ENCODE data around the gene GHRH. TPM values are rescaled to one million over a fixed set of nuclear protein-coding genes. Genes with fewer than 3 reads are reported as not detected.

GHRH gene
- total RNA-seq, 1 experiment from 2014 or later = not detected

- Histone ChIP-seq H3K36me3 (replicated peaks; ENCODE audit: control insufficient read depth, insufficient read depth, low read length) (peaks cover 26% of the 10 kb centered on the region), H3K27me3 (ENCODE audit: control insufficient read depth, insufficient read depth, low read length) (no peaks in the 10 kb centered on the region), H3K4me3 (ENCODE audit: insufficient read depth, low read depth, low read length) (no peak overlapping the region)
- peak; percentile 69 for DNase-seq
These were observed 18.3 kb downstream of the GHRH start for GRCh38 chr20:37243076-37243936.

GRCh38 chr20:37242503-37242902, 19.1 kb downstream of the GHRH start:
- no peaks in the 10 kb centered on the region for H3K27me3 ChIP-seq (ENCODE audit: control insufficient read depth, insufficient read depth, low read length)
- no peak overlapping the region for H3K4me3 ChIP-seq (ENCODE audit: insufficient read depth, low read depth, low read length)
- no peak for DNase-seq
- peaks cover 31% of the 10 kb centered on the region for H3K36me3 ChIP-seq (replicated peaks; ENCODE audit: control insufficient read depth, insufficient read depth, low read length)

- Histone ChIP-seq H3K36me3 (replicated peaks; ENCODE audit: control insufficient read depth, insufficient read depth, low read length) (peaks cover 45% of the 10 kb centered on the region), H3K4me3 (ENCODE audit: insufficient read depth, low read depth, low read length) (no peak overlapping the region), H3K27me3 (ENCODE audit: control insufficient read depth, insufficient read depth, low read length) (no peaks in the 10 kb centered on the region)
- DNase-seq = no peak
These were observed 21.1 kb downstream of the GHRH start for GRCh38 chr20:37240337-37241067.

- no peak for DNase-seq
- no peak overlapping the region for H3K4me3 ChIP-seq (ENCODE audit: insufficient read depth, low read depth, low read length)
These were observed 22.6 kb downstream of the GHRH start for GRCh38 chr20:37238935-37239451.

GRCh38 chr20:37238426-37238825, 23.2 kb downstream of the GHRH start:
- peaks cover 52% of the 10 kb centered on the region for H3K36me3 ChIP-seq (replicated peaks; ENCODE audit: control insufficient read depth, insufficient read depth, low read length)
- DNase-seq = no peak
- no peaks in the 10 kb centered on the region for H3K27me3 ChIP-seq (ENCODE audit: control insufficient read depth, insufficient read depth, low read length)
- H3K4me3 ChIP-seq (ENCODE audit: insufficient read depth, low read depth, low read length) = no peak overlapping the region

More at GRCh38 chr20:37238935-37239451, 22.6 kb downstream of the GHRH start:
- H3K36me3 ChIP-seq (replicated peaks; ENCODE audit: control insufficient read depth, insufficient read depth, low read length) = peaks cover 50% of the 10 kb centered on the region
- no peaks in the 10 kb centered on the region for H3K27me3 ChIP-seq (ENCODE audit: control insufficient read depth, insufficient read depth, low read length)

GRCh38 chr20:37237656-37238055, 24.0 kb downstream of the GHRH start:
- Histone ChIP-seq H3K4me3 (ENCODE audit: insufficient read depth, low read depth, low read length) (no peak overlapping the region), H3K36me3 (replicated peaks; ENCODE audit: control insufficient read depth, insufficient read depth, low read length) (peaks cover 52% of the 10 kb centered on the region)
- no peak for DNase-seq

GRCh38 chr20:37236462-37236861, 25.2 kb downstream of the GHRH start:
- Histone ChIP-seq H3K36me3 (replicated peaks; ENCODE audit: control insufficient read depth, insufficient read depth, low read length) (peaks cover 53% of the 10 kb centered on the region), H3K4me3 (ENCODE audit: insufficient read depth, low read depth, low read length) (no peak overlapping the region), H3K27me3 (ENCODE audit: control insufficient read depth, insufficient read depth, low read length) (no peaks in the 10 kb centered on the region)
- no peak for DNase-seq

More at GRCh38 chr20:37237656-37238055, 24.0 kb downstream of the GHRH start:
- H3K27me3 ChIP-seq (ENCODE audit: control insufficient read depth, insufficient read depth, low read length) = no peaks in the 10 kb centered on the region

- no peaks in the 10 kb centered on the region for H3K27me3 ChIP-seq (ENCODE audit: control insufficient read depth, insufficient read depth, low read length)
- H3K4me3 ChIP-seq (ENCODE audit: insufficient read depth, low read depth, low read length) = no peak overlapping the region
- H3K36me3 ChIP-seq (replicated peaks; ENCODE audit: control insufficient read depth, insufficient read depth, low read length) = peaks cover 59% of the 10 kb centered on the region
- no peak for DNase-seq
These were observed 26.5 kb downstream of the GHRH start for GRCh38 chr20:37235065-37235464.

- DNase-seq = no peak
- Histone ChIP-seq H3K27me3 (ENCODE audit: control insufficient read depth, insufficient read depth, low read length) (no peaks in the 10 kb centered on the region), H3K36me3 (replicated peaks; ENCODE audit: control insufficient read depth, insufficient read depth, low read length) (peaks cover 59% of the 10 kb centered on the region), H3K4me3 (ENCODE audit: insufficient read depth, low read depth, low read length) (no peak overlapping the region)
These were observed 27.4 kb downstream of the GHRH start for GRCh38 chr20:37234254-37234581.

- DNase-seq = no peak
- Histone ChIP-seq H3K27me3 (ENCODE audit: control insufficient read depth, insufficient read depth, low read length) (no peaks in the 10 kb centered on the region), H3K4me3 (ENCODE audit: insufficient read depth, low read depth, low read length) (no peak overlapping the region), H3K36me3 (replicated peaks; ENCODE audit: control insufficient read depth, insufficient read depth, low read length) (peaks cover 55% of the 10 kb centered on the region)
These were observed 27.9 kb downstream of the GHRH start for GRCh38 chr20:37233548-37234253.

GRCh38 chr20:37231947-37232630, 29.5 kb downstream of the GHRH start:
- Histone ChIP-seq H3K36me3 (replicated peaks; ENCODE audit: control insufficient read depth, insufficient read depth, low read length) (peaks cover 54% of the 10 kb centered on the region), H3K27me3 (ENCODE audit: control insufficient read depth, insufficient read depth, low read length) (no peaks in the 10 kb centered on the region), H3K4me3 (ENCODE audit: insufficient read depth, low read depth, low read length) (no peak overlapping the region)
- no peak for DNase-seq

GRCh38 chr20:37230200-37230599, 31.4 kb downstream of the GHRH start:
- Histone ChIP-seq H3K36me3 (replicated peaks; ENCODE audit: control insufficient read depth, insufficient read depth, low read length) (peaks cover 50% of the 10 kb centered on the region), H3K4me3 (ENCODE audit: insufficient read depth, low read depth, low read length) (no peak overlapping the region), H3K27me3 (ENCODE audit: control insufficient read depth, insufficient read depth, low read length) (no peaks in the 10 kb centered on the region)
- DNase-seq = no peak

- DNase-seq = peak; percentile 56
- Histone ChIP-seq H3K4me3 (ENCODE audit: insufficient read depth, low read depth, low read length) (no peak overlapping the region), H3K27me3 (ENCODE audit: control insufficient read depth, insufficient read depth, low read length) (no peaks in the 10 kb centered on the region), H3K36me3 (replicated peaks; ENCODE audit: control insufficient read depth, insufficient read depth, low read length) (peaks cover 54% of the 10 kb centered on the region)
These were observed 32.3 kb downstream of the GHRH start for GRCh38 chr20:37229357-37229756.

- DNase-seq = no peak
- Histone ChIP-seq H3K27me3 (ENCODE audit: control insufficient read depth, insufficient read depth, low read length) (no peaks in the 10 kb centered on the region), H3K4me3 (ENCODE audit: insufficient read depth, low read depth, low read length) (no peak overlapping the region), H3K36me3 (replicated peaks; ENCODE audit: control insufficient read depth, insufficient read depth, low read length) (peaks cover 57% of the 10 kb centered on the region)
These were observed 33.0 kb downstream of the GHRH start for GRCh38 chr20:37228656-37229055.

Measured in H7 (cell line).